ENCODE results near the gene GIT1.

GRCh38 chr17:29582254-29582765, 7.1 kb downstream of the GIT1 start:
- TF ChIP-seq POLR2A (IDR thresholded peaks at IDR 0.05) = no peak
- TF ChIP-seq, protein P1, sequence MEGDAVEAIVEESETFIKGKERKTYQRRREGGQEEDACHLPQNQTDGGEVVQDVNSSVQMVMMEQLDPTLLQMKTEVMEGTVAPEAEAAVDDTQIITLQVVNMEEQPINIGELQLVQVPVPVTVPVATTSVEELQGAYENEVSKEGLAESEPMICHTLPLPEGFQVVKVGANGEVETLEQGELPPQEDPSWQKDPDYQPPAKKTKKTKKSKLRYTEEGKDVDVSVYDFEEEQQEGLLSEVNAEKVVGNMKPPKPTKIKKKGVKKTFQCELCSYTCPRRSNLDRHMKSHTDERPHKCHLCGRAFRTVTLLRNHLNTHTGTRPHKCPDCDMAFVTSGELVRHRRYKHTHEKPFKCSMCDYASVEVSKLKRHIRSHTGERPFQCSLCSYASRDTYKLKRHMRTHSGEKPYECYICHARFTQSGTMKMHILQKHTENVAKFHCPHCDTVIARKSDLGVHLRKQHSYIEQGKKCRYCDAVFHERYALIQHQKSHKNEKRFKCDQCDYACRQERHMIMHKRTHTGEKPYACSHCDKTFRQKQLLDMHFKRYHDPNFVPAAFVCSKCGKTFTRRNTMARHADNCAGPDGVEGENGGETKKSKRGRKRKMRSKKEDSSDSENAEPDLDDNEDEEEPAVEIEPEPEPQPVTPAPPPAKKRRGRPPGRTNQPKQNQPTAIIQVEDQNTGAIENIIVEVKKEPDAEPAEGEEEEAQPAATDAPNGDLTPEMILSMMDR (IDR thresholded peaks at IDR 0.05) = no peak

All from thyroid gland (tissue), 4 donors.